ENCODE data around the gene DNAJB13.
A peak's percentile ranks its signal among the peaks of the same experiment; 100 is the strongest.
"Not testable (repeated sequence)": the region's sequence is repeated elsewhere in the genome, so short reads cannot be mapped to it uniquely, and the experiment has no call there.

DNAJB13 gene

DNA sequence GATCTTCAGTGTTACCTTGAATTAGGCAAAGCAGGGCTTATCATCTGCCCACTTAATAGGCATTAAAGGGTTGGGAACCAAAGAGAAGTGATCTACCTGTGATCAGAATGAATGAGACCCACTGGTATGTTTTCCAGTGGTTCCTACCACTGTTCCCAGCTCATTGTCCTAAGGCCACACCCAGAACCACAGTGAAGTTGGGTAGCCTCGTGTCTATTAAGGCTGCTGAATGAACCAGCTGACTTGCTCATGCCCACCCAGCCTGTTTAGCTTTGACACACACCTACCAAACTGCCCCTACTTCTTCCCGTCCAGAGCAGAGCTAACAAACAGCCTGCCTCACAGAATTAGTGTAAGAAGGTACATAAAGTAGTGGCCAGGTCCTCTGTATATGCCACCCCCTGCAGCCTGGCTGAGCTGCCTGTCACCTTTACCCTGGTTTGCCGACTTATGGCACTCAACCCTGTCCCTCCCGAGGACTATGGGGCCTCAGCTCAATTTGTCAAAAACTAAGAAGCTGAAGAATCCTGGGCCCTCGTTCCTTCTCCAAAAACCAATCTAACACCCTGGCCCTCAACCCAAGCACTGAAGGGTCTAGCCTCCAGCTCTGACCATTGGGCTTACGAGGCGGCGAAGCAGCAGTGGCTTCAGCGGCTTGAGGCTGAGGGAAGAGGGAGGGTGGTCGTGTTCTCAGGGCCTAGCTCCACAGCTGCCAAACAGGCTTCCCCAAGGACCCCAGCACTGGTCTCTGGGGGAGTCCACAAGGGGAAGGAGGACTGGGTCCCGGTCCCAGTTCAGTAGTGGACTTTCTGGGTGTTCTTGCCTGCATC is 22.0 kb downstream of the DNAJB13 start:
- Histone ChIP-seq H3K4me3 (no peak overlapping the region), H3K27ac (peak overlapping the region in 9 of 21 experiments; percentile 47 to 78 (median 59))

DNA sequence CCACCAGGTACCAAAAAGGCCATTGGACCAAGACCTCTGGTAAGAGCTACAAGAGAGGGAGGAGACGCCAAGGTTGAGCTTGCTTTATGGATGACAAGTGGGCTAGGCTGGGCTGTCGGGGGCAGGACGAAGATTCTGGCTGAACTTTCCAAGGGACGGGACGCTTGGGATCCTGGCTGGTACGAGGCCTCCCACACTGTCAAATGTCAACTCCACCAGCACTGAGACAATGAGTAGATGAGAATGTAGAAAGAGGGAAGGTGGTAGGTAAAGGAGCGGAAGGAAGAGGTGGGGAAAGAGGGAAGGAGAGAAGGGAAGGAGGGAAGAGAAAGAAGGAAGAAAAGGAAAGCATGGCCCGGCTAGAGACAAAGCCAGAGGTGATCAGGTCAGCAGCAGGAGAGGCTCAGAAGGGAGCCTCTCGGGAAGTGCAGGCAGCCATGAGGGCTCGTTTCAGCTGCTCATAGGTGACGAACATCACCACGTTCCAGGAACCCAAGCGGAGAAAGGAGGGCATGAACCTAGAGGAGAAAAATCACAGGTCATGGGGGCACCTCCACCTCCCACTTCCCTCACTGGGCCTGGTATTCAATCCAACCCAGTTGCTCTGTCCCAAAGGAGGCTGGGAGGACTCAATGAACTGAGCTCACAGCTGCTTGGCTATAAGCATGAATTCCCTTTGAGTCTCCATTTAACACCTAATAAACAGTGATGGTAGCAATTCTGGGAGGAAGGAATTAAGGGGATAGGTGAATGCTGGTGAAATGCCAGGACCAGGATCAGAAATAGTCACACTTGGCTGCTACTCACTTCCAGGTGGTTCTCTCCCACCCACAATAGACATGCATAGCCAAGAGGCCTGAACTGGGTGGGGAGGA is 24.0 kb downstream of the DNAJB13 start:
- no peak overlapping the region for H3K4me3 ChIP-seq
- peak overlapping the region in 9 of 21 experiments; percentile 5 to 78 (median 52) for H3K27ac ChIP-seq

DNA sequence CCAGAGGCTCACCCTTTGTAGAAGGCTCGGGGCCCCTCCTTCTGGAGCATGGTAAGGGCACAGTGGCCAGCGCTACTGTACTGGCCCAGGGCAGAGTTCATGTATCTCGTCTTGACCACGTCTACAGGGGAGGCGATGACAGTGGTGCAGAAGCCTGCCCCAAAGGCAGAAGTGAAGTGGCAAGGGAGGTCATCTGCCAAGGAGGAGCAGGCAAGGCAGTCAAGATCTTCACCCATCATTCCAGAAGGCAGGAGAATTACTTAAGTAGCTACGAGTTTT is 24.6 kb downstream of the DNAJB13 start:
- Histone ChIP-seq H3K4me3 (no peak overlapping the region), H3K27ac (peak overlapping the region in 5 of 21 experiments; percentile 8 to 78 (median 59))

DNA sequence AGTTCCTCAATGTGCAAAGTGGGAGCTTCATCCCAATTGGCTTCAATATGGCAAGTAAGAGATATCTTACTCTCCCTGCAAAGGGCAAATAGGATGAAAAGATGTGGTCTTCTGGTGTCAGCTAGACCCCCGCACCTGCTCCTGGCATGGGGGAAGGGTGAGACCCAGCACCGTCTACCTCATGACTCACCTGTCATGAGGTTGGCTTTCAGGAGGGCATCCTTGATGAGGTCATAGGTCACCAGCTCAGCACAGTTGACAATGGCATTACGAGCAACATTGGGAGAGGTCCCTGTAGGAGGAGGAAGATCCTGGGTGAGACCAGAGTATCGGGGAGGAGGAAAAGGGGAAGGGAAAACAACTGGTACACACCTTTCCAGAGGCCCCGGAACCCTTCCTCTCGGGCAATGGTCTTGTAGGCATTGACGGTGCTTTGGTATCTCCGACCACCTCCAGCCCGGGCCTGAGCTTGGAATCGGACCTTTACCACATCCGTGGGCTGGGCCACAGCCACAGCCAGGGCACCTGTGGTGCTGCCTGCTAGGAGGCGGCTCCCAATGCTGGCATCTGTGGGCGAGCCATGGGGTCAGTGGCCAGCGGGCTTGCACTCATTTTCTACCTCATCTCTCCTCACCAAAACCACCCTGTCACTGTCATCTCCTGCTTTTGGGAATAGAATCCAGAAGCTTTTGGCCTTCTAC is 25.8 kb downstream of the DNAJB13 start:
- H3K4me3 ChIP-seq = no peak overlapping the region
- peak overlapping the region in 3 of 21 experiments; percentile 10 to 92 (median 81) for H3K27ac ChIP-seq

DNA sequence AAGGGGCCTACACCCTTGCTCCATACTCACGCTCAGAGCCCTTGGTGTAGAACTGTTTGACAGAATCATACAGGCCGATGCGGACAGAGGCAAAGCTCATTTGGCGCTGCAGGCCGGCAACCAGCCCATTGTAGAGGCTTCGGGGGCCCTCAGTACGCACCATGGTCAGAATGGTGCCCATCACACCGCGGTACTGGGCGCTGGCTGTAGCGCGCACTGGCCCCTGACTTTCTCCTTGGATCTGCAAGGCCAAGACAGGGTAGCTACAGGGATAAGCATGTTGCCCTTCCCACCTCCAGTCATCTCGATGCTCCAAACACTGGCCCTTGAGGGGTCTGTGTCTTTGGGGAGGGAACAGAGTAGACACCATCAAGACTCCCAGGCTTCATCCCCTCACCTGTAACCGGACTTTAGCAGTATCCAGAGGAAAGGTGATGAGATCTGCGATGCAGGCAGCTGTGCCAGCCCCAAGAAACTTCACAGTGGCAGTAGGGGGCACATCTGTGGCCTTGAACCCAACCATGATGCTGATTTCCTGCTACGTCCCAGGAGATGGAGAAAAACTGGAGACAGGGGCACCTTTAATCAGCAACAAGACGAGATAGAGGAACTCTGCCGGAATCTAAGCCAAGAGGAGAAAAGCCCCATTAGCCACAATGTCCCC is 27.2 kb downstream of the DNAJB13 start:
- H3K4me3 ChIP-seq = peak overlapping the region in 1 of 7 experiments; percentile 0
- peak overlapping the region in 6 of 21 experiments; percentile 3 to 94 (median 50) for H3K27ac ChIP-seq

DNA sequence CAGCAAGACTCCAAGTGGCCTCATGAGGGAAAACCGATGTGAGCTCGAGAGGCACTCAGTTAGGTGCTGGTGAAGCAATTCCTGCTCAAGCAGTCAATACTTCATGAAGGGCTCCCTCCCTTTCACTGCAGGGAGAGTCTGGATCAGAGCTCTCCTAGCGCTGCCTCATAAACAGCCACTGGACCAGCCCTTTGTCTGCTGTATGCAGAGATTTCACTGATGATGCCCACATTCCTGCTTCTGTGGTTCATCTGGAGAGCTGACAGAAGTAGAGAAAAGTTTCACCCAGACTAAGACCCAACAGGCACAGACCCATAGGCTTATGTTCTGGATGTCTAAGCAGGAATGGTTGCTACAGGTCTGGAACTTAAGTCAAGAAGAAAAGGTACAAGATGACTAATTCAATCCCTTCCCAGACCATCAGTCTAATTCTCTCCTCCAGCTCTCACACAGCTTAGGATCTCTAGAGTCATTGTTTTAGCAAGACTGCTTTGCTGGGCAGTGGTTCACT is 27.8 kb downstream of the DNAJB13 start:
- H3K4me3 ChIP-seq = peak overlapping the region in 1 of 7 experiments; percentile 0
- peak overlapping the region in 11 of 21 experiments; percentile 3 to 96 (median 82) for H3K27ac ChIP-seq

DNA sequence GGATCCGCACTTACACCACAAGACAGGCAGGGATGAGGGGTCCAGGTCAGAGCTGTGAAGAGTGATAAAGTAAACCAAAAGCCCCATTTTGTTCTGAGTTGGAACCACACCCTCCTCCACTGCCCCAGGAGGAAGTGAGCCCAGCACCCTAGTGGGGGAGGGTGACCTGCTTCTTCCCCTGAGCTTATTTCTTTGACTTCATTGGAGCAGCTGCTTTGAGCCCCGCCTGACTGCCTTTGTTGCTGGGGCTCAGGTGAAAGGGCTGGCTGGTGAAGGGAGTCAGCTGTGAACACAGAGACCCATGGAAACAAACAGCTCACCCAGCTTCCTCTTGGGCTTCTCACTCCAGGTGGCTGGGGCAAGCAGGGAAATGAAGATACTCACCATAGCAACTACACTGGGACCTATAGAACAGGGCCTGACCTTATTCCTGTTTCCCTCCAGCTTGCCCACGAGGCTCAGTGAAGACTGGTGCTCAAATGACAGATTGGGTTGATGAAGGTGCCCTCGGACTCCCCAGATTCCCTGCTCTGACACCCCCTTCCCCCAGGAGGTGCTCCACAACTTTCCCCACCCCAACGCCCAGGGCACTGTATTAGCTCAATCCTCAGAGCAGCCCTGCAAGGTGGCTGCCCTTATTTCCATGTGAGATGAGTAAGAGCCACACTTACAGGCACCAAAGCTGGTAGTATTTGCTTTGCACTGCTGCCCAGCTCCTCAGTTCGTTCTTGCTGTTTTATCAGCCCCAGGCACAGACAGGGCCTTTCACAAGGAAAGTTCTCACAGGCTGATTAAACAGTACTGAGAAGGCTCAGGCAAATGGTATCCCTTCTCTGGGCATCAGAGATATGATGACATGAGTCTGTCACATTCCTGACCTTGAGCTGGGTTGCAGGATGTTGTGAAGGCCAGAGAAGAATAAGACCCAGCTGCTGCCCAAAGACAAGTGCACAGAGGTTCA is 29.5 kb downstream of the DNAJB13 start:
- Histone ChIP-seq H3K4me3 (peak overlapping the region; percentile 42 to 69 (median 55)), H3K27ac (peak overlapping the region in 16 of 21 experiments; percentile 16 to 96 (median 82))

DNA sequence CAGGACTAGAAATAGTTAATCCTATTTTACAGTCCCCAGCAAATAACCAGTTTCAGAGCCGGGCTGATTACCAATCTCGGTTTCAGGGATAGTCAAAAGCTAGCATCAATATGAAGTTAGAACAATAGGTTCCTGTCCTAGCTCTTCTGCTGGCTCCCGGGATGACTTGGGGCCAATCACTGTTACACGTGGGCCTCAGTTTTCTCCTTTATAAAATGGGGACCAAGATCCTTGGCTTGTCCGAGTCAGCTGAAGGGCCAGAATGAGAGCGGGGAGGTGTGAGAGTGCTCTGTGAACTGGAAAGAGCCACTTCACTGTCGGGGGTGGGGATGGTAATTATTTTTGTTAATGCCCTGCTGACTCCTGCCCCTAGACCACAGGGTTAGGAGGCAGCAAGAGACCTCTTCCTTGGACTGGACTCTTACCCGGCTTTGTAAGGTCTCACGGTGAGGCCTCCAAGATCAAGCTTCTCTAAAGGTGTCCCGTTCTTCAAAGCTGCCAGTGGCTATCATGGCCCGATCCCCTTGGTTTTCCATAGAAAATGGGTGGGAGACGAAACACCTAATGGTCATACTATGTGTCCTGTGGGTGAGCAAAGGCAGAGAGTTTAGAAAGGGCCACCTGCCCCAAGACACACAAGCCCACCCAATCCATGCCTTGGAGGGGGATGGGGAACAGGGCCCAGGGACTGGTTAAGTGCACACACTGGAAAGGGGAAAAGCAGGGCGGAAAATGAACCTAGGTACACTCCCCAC is 30.4 kb downstream of the DNAJB13 start:
- Histone ChIP-seq H3K4me3 (peak overlapping the region; percentile 42 to 69 (median 55)), H3K27ac (peak overlapping the region in 17 of 21 experiments; percentile 16 to 96 (median 83))

DNA sequence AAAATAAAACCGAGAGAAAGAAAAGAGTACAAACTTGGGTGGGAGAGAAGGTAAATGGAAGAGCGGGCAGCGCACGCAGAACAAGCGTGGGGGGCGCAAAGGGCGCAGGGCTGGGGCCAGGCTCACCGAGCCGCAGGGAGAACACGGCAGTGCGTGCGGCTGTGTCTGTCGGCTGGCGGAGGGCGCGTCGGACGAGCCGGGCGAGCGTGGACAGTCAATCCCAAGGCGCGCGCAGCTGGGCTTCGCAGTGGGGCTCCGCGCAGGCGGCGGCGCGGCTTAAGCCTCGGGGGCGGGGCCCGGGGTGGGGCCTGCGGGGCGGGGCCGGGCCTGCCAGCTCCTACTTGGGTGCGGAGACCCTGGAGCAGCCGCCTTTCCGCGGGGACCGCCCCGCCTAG is 31.8 kb downstream of the DNAJB13 start, which contains the start of gene UCP2:
Gene UCP2, minus strand, starts transcription at position 249 of the 395 bp plus-strand sequence. CDS start 4,465 bp downstream, outside the sequence.
- H3K4me3 ChIP-seq = peak within 1 kb of the TSS; percentile 42 to 69 (median 55)
- peak within 1 kb of the TSS; percentile 16 to 96 (median 83) for H3K27ac ChIP-seq

DNA sequence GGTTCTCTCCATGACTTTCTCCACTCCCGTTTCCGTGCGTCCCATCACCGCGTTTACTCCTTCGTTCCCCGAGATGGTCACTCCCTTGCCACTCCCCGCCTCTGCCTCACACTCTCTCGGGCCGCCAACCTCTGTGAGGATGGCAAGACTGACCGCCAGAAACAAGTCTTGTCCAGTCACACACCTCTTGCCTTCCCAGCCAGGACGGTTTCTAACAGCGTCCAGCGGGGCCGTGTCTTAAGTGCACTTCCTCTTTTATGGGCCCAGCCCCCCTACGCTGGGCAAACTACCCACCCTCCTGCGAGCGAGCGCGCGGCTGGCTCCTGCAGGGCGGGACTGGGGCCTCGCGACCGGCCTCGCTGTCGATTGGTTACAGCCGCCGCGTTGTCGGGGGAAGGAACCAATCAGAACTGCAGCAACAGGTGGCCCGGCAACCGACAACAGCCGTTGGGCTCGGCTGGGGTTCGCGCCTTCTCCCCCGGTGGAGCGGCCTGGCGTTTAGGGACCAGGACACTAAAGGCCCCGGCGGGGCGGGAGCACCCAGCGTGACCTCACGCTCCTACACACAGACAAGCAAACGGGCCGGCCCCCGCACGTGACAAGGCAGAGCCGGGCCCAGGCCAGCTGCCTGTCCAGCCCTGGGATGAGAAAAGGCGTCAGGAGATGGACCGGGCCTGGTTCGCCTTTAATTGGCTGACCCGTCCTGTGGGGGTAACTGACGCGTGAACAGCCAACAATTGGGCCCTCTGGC is 32.3 kb downstream of the DNAJB13 start:
- H3K4me3 ChIP-seq = peak overlapping the region; percentile 42 to 69 (median 55)
- peak overlapping the region; percentile 16 to 96 (median 83) for H3K27ac ChIP-seq

DNA sequence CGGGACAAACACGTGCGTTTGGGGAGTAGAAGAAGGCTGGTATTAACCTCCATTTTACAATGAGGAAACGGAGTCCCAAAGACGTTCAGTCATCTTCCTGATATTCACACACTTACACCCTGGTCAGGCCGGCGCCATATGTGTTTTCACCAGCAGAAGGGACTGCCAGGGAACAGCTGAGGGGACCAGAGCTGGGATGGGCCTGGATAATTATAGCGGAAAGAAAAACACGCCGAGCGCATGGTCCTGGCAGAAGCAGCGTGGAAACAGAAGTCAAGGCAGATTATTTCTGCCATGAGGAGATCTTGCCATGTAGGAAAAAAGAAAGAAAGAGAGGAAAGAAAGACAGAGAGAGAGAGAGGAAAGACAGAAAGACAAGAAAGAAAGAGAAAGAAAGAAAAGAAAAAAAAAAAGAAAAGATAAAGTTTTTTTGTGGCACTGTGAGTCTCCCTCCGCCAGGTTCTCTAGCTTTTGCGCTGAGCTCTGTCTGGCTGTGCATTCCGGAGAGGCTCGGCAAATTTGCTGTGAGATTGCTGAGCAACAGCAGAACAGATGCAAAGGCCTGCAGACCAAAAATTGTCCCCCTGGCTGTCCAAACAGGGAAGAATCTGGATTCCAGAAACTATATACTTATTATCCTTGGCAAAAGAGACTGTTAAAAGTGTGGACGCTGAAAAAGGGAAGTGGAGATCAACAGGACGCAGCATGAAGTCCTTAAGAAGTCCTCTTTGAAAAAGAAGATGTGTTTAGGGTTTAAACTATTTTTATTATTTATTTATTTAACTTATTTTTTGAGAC is 33.1 kb downstream of the DNAJB13 start:
- peak overlapping the region; percentile 42 to 69 (median 55) for H3K4me3 ChIP-seq
- peak overlapping the region in 20 of 21 experiments; percentile 16 to 96 (median 82) for H3K27ac ChIP-seq

DNA sequence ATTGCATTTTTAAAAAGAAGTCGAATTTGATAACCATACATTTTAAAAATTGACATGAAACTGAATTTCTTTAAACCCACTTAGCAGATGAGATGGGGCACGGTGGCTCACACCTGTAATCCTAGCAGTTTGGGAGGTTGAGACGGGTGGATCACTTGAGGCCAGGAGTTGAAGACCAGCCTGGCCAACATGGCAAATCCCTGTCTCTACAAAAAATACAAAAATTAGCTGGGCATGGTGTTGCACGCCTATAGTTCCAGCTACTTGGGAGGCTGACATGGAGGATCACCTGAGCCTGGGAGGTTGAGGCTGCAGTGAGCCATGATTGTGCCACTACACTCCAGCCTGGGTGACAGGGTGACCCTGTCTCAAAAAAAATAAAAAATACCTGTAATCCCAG is 34.8 kb downstream of the DNAJB13 start:
- H3K27ac ChIP-seq, H3K4me3 ChIP-seq: not testable (repeated sequence)

DNA sequence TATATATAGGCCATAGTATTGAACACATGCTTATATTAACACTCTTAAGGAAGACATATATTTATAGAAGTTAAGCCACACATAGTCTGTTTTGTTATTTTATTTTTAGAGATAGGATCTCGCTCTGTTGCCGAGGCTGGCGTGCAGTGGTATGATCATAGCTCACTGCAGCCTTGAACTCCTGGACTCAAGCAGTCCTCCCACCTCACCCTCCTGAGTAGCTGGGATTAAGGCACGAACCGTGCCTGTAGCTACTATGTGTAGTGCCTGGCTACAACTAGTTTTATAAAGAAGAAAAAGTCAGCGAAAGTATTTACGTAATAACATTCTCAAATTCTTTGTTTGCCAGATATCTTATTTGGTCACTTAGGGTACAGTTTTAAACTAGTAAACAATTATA is 37.4 kb downstream of the DNAJB13 start:
- Histone ChIP-seq H3K27ac (no peak overlapping the region), H3K4me3 (no peak overlapping the region)

DNA sequence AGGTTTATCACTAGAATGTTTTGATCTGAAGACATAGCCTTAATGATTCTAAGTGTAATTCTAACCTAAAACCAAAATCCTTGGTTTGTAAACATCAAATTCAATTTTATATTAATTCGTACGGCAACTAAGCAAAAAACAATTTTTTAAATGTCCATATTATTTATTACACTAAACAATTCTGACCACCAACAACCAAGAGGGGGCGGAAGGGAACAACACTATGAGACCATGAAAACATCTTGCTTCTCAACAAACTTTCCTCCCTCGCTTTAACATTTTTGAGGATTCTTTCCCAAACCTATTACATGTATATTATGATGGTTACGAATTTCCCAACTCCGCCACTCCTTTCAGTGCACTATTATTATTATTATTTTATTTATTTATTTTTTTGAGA is 38.3 kb downstream of the DNAJB13 start:
- H3K27ac ChIP-seq = no peak overlapping the region
- H3K4me3 ChIP-seq = no peak overlapping the region

DNA sequence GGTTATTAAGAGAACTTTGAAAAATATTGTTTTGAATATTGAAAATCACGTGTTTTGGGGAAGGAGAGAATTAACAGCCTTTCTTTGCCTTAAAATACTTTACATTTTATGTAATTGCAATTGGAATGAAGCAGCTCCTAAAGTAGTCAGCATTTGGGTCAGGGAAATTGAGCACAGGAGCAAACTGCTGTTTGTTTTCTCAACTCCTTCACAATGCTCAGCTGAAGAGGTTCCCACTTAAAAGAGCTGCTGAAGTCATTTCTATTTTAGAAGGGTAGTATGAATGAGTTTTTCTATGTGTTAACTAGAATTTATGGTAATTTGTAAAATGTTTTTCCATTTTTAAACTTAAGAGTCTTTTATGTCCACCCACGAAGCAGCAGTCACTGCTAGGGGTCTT is 39.9 kb downstream of the DNAJB13 start:
- H3K4me3 ChIP-seq = no peak overlapping the region
- no peak overlapping the region for H3K27ac ChIP-seq

Measured in skin epidermis (tissue), 12 donors.